Left ventricle myocardium inferior (tissue), 1 donor: ENCODE data around the gene SAP30. TPM values are rescaled to one million over a fixed set of nuclear protein-coding genes. Genes with fewer than 3 reads are reported as not detected.
A peak's percentile ranks its signal among the peaks of the same experiment; 100 is the strongest.

Source experiments
- DNase-seq: peaks from one replicate; pipeline ENCODE4 v3.0.0-alpha.2; 2020
- H3K27ac ChIP-seq: fragments of 200-600 bp; replicated peaks from 2 replicates; pipeline ENCODE4 v1.8.0; 2021
- H3K27me3 ChIP-seq: fragments of 200-600 bp; 2 replicates; pipeline ENCODE4 v1.8.0; 2021; ENCODE audit warnings: low read depth
- H3K36me3 ChIP-seq: fragments of 200-600 bp; 2 replicates; pipeline ENCODE4 v1.8.0; 2021
- H3K4me1 ChIP-seq: fragments of 200-600 bp; 2 replicates; pipeline ENCODE4 v1.8.0; 2021
- H3K4me3 ChIP-seq: fragments of 200-600 bp; 2 replicates; pipeline ENCODE4 v1.8.0; 2021; ENCODE audit warnings: mild to moderate bottlenecking, moderate library complexity
- H3K9me3 ChIP-seq: fragments of 200-600 bp; replicated peaks from 2 replicates; pipeline ENCODE4 v1.8.0; 2021
- intact Hi-C: fragments of 100-400 bp; cut with micrococcal nuclease; formaldehyde crosslinking; loops from one replicate; pipeline ENCODE4 v1.11.0; 2022
- total RNA-seq: library from RNA; stranded (reverse); fragmentation: NEBNext Ultra II Directional; extraction: Animal tissue kit (Norgen Biotek cat#: 25700); gene quantifications from one replicate; pipeline ENCODE4 v1.2.1, GENCODE V29; 2021
- TF ChIP-seq, protein P1 (sequence below): fragments of 200-600 bp; IDR thresholded peaks from 2 replicates; pipeline ENCODE4 v1.8.0; 2021; ENCODE audit warnings: antibody characterized with exemption, mild to moderate bottlenecking, borderline replicate concordance
- donor health status: DM: no; HTN: yes; CAD: no; lungs with severe emphysema.

Gene SAP30
- total RNA-seq, 1 donor from 2014 or later: 16.5 TPM

DNA sequence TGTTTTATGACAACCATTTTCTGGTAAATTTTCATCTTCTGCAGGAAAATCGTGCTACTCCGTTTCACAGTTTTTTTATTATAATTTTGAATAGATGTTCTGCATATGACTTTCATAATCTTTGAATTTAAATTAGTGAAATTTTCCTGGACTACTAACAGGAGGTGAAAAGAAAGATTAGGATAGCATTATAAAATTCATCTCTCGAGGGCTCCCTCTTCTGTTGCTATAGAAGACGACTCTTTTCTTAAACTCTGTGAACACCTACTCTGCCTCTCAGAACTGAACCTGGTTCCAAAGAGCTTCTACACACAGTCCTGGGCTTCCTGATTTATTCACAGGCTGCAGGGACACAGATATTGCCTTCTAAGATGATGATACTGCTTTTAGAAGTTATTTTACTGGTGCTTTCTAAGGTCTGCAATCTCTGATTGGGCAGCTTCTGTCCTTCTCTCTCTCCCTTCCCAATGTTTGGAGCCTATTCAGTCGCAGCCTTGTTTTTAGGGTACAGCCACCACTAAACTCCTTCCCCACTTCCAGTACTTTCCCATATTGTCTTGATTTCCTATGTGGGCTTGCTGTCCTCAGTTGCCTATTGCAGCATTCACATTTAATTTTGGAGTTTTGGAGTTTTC lies 10.1 kb upstream of the SAP30 start:
- H3K27me3 ChIP-seq: no peaks in the 10 kb centered on the region
- DNase-seq: no peak
- H3K9me3 ChIP-seq: no peaks in the 10 kb centered on the region
- H3K4me1 ChIP-seq: peaks cover 1% of the 10 kb centered on the region
- no peaks in the 10 kb centered on the region for H3K36me3 ChIP-seq
- intact Hi-C loops: no loop called here
- TF ChIP-seq, protein P1, sequence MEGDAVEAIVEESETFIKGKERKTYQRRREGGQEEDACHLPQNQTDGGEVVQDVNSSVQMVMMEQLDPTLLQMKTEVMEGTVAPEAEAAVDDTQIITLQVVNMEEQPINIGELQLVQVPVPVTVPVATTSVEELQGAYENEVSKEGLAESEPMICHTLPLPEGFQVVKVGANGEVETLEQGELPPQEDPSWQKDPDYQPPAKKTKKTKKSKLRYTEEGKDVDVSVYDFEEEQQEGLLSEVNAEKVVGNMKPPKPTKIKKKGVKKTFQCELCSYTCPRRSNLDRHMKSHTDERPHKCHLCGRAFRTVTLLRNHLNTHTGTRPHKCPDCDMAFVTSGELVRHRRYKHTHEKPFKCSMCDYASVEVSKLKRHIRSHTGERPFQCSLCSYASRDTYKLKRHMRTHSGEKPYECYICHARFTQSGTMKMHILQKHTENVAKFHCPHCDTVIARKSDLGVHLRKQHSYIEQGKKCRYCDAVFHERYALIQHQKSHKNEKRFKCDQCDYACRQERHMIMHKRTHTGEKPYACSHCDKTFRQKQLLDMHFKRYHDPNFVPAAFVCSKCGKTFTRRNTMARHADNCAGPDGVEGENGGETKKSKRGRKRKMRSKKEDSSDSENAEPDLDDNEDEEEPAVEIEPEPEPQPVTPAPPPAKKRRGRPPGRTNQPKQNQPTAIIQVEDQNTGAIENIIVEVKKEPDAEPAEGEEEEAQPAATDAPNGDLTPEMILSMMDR: peak; percentile 45
- no peak overlapping the region for H3K4me3 ChIP-seq
- H3K27ac ChIP-seq: no peak overlapping the region

DNA sequence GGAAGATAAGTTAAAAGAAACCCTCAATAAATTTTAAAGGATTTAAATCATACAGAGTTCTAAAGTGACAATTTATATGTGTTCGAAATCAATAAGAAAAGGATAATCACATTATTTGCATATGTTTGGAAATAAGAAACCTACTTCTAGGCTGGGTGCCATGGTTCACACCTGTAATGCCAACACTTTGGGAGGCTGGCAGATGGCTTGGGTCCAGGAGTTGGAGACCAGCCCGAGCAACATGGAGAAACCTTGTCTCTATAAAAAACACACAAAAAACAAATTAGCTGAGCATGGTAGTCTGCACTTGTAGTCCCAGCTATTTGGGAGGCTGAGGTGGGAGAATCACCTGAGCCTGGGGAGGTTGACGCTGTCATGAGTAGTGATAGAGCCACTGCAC lies 8.1 kb upstream of the SAP30 start:
- no peak overlapping the region for H3K27ac ChIP-seq
- H3K9me3 ChIP-seq: no peaks in the 10 kb centered on the region
- intact Hi-C loops: no loop called here
- H3K4me1 ChIP-seq: peaks cover 14% of the 10 kb centered on the region
- no peak for DNase-seq
- no peaks in the 10 kb centered on the region for H3K36me3 ChIP-seq
- TF ChIP-seq, protein P1: no peak
- H3K27me3 ChIP-seq: no peaks in the 10 kb centered on the region
- no peak overlapping the region for H3K4me3 ChIP-seq

DNA sequence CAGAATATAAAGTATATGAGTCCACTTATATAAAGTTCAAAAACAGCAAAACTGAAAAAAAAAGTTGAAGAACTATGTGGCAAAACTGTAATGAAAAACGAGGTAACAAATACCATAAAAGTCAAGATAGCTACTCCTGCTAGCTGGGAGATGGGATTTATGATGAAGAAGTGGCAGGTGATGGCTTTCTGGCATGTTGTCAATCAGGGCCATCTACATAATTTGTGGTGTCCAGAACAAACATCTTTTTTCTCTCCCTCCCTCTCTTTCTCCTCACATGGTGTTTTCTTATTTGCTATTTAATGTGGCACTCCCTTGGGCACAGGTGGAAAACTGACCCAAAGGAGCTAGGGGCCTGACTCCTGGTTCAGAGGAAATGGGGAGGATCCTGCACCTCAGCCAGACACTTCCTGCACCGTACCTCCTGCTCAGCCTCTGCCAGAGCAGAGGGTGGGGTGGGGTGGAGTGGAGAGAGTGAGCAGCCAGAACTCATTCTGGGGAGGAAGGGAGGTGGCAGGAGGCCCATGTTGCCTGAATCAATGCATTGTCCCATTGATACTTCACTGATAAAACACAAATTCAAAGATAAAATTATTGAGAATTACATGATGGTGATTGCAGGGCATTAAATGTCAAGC lies 5.3 kb upstream of the SAP30 start:
- intact Hi-C loops: no loop called here
- Histone ChIP-seq H3K4me1 (peaks cover 38% of the 10 kb centered on the region), H3K27me3 (no peaks in the 10 kb centered on the region), H3K27ac (peak overlapping the region; percentile 1), H3K9me3 (no peaks in the 10 kb centered on the region), H3K4me3 (no peak overlapping the region), H3K36me3 (no peaks in the 10 kb centered on the region)
- TF ChIP-seq, protein P1: no peak
- no peak for DNase-seq

DNA sequence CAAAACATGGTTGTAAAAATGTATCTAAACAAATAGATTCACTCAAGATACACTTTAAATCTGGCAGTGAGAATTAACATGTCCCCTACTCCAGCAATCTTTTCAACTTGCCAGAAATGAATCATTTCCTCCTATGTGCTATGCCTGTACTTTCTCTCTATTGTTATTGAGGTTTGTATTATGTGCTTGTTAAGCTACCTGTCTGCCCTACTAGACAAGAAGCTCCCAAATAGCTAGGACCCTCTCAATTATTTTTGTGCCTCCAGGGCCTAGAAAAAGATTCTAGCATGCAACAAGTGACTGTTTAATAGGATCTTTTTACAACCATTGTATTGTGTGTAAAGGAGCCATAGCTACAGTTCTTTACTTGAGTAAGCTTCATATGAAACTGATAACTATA lies 3.5 kb upstream of the SAP30 start:
- no peaks in the 10 kb centered on the region for H3K27me3 ChIP-seq
- no peaks in the 10 kb centered on the region for H3K36me3 ChIP-seq
- peaks cover 51% of the 10 kb centered on the region for H3K4me1 ChIP-seq
- intact Hi-C loops: no loop called here
- H3K27ac ChIP-seq: peak overlapping the region; percentile 44
- DNase-seq: no peak
- no peak overlapping the region for H3K4me3 ChIP-seq
- H3K9me3 ChIP-seq: no peaks in the 10 kb centered on the region
- TF ChIP-seq, protein P1: no peak

DNA sequence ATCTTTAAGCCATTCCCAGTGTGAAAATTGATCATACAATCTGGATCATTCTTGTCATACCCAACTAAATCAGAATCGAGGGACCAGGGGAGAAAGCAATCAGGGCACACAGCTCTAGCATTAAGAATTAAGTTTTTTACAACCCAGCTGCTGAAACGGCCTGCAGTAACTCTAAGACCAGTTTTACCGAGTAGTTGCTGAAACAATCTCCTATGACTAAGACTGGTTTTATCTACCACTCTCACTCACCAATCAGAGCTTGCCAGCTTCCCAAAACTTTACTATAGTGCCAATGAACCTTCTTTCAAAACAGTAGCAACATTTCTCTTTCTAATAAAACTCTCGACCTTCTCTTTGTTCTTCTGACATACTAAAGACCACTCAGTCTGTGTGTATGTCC lies 2.8 kb upstream of the SAP30 start:
- Histone ChIP-seq H3K27me3 (no peaks in the 10 kb centered on the region), H3K36me3 (no peaks in the 10 kb centered on the region), H3K4me3 (peak overlapping the region; percentile 10), H3K27ac (peak overlapping the region; percentile 44), H3K9me3 (no peaks in the 10 kb centered on the region), H3K4me1 (peaks cover 58% of the 10 kb centered on the region)
- intact Hi-C loops: no loop called here
- DNase-seq: no peak
- TF ChIP-seq, protein P1: no peak
